HCT116 (cell line): ENCODE data around the gene SCML2.

Experiments used
- ATF3 ChIP-seq: IDR thresholded peaks from 2 replicates; pipeline ENCODE4 v1.6.1; 2012
- CEBPB ChIP-seq: IDR thresholded peaks from 2 replicates; pipeline ENCODE4 v1.6.1; 2012; ENCODE audit warnings: low read depth
- CTCF ChIP-seq, 3 experiments: fragments of 200-600 bp in 1 of 3; sonication (generic) in 1 of 3; IDR thresholded peaks in 2 of 3; conservative IDR thresholded peaks in 1 of 3; 2 replicates each; pipeline ENCODE4 v1.5.1; 2012 to 2017; ENCODE audit warnings: low read depth in 2 of 3, low read length in 2 of 3, antibody characterized with exemption in 1 of 3, borderline replicate concordance in 1 of 3, control low read depth in 1 of 3, mild to moderate bottlenecking in 1 of 3, mixed read lengths in 1 of 3, mixed run types in 1 of 3, moderate library complexity in 1 of 3; ENCODE audit not compliant: insufficient read depth in 1 of 3
- EGR1 ChIP-seq: IDR thresholded peaks from 2 replicates; pipeline ENCODE4 v1.6.1; 2012; ENCODE audit warnings: low read depth
- EZH2phosphoT487 ChIP-seq: fragments of 200-600 bp; IDR thresholded peaks from 2 replicates; pipeline ENCODE4 v1.6.1; 2018; ENCODE audit warnings: antibody characterized with exemption, borderline replicate concordance
- MAX ChIP-seq: IDR thresholded peaks from 2 replicates; pipeline ENCODE4 v1.6.1; 2012
- POLR2A ChIP-seq: IDR thresholded peaks from 2 replicates; pipeline ENCODE4 v1.7.0; 2011; ENCODE audit warnings: borderline replicate concordance; ENCODE audit not compliant: insufficient read depth, insufficient read length; ENCODE audit errors: extremely low read depth
- POLR2AphosphoS5 ChIP-seq: IDR thresholded peaks from 2 replicates; pipeline ENCODE4 v1.6.1; 2011; ENCODE audit warnings: mild to moderate bottlenecking, low read depth, low read length, moderate library complexity
- RAD21 ChIP-seq: IDR thresholded peaks from 2 replicates; pipeline ENCODE4 v1.6.1; 2012; ENCODE audit warnings: low read depth, mild to moderate bottlenecking
- TCF7L2 ChIP-seq: IDR thresholded peaks from 2 replicates; pipeline ENCODE4 v1.7.0; 2011; ENCODE audit warnings: borderline replicate concordance, inconsistent platforms; ENCODE audit not compliant: insufficient read depth, insufficient read length; ENCODE audit errors: extremely low read depth
- YY1 ChIP-seq: IDR thresholded peaks from 2 replicates; pipeline ENCODE4 v1.6.1; 2011; ENCODE audit warnings: low read length, low read depth, moderate library complexity, mild to moderate bottlenecking; ENCODE audit not compliant: insufficient replicate concordance; ENCODE audit errors: extremely low read depth
- ZNF274 ChIP-seq: fragments of 200-500 bp; sonication (Bioruptor generic); IDR thresholded peaks from 2 replicates; pipeline ENCODE4 v1.6.1; 2014; ENCODE audit warnings: mild to moderate bottlenecking, low read depth, low read length, inconsistent platforms

GRCh38 chrX:18255059-18255458 lies 99.4 kb downstream of the SCML2 start:
- no peak for TF ChIP-seq CEBPB
- no peak for TF ChIP-seq CTCF (IDR thresholded peaks at IDR 0.05 in 2 of 3, conservative IDR thresholded peaks at IDR 0.05 in 1 of 3; ENCODE audit: borderline replicate concordance in 1 of 3, insufficient read depth in 1 of 3, low read depth in 2 of 3, low read length in 2 of 3)
- TF ChIP-seq POLR2AphosphoS5, result no peak
- TF ChIP-seq ZNF274, result no peak
- TF ChIP-seq POLR2A, result no peak
- no peak for TF ChIP-seq YY1
- no peak for TF ChIP-seq TCF7L2
- no peak for TF ChIP-seq EGR1
- TF ChIP-seq RAD21, result no peak
- no peak for TF ChIP-seq EZH2phosphoT487
- no peak for TF ChIP-seq ATF3
- TF ChIP-seq MAX, result no peak
